ENCODE results near the gene MRPL55.
"Not testable (repeated sequence)": the region's sequence is repeated elsewhere in the genome, so short reads cannot be mapped to it uniquely, and the experiment has no call there.

Gene MRPL55

DNA sequence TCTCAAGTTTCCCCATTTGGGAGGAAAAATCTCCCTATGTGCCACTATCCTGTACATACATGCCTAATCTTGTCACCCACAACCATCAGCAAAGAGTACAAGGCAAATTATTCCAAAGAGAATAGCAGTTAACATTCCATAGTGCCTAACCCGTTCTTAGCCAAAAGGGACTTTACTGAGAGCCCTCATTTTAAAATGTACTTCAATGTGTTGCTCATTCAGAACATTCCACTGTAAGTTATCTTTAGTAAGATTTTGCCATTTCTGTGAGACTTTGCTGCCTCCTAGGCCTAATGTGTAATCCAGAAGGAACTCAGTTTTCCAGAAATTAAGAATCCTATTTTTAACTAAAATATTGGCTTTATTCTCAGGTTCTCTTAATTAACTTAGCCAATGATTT, 11.3 kb upstream of the MRPL55 start:
- DNase-seq, result no peak

DNA sequence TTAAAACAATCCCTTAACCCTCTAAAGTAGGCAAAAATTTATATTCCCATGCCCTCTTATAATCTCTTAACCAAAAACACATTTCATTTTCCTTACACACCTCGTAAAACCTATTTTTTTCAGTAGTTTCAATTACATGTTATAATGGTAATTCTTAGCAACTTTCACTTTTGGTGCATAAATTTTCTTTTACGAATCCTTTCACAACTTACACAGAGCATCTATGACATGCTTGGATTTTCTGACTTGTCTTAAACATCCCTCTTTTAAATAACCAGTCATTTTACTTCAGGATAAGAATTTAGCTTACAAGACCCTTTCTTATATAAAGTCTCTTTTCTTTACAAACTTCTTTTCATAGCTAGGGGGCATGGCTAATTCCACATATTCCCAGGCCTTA, 8.9 kb upstream of the MRPL55 start:
- no peak for DNase-seq

DNA sequence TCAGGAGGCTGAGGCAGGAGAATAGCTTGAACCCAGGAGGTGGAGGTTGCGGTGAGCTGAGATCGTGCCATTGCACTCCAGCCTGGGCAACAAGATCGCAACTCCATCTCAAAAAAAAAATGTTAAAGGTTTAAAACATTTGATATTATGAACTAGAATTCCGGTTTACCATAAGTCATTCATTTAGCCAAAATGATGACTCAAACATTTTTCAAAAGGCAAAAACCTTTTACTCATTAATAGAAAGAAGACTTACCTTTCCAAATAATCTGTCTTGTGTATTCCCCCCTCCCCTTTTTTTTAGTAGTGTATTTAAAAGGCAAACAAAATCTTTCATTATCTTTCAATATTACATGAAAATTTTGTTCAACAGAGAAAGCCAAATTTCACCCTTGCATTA, 8.2 kb upstream of the MRPL55 start:
- no peak for DNase-seq

DNA sequence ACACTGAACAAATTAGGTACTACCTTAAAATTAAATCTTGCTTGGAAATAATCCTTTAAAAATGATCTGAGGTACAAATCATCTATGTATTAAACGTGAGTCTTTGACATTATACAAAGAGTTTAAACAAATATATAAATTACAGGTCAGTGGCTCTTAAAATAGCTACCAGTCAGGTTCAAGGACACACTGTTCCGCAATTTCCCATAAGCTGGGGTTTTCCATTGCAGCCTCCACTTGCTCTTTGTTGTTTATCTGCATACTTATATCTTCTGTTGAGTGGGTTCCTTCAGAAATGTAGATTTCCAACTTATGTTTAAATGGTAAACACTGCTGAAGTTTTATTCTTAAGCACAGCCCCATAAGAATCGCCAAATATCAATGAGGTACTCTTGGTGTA, 5.7 kb upstream of the MRPL55 start:
- no peak for DNase-seq

DNA sequence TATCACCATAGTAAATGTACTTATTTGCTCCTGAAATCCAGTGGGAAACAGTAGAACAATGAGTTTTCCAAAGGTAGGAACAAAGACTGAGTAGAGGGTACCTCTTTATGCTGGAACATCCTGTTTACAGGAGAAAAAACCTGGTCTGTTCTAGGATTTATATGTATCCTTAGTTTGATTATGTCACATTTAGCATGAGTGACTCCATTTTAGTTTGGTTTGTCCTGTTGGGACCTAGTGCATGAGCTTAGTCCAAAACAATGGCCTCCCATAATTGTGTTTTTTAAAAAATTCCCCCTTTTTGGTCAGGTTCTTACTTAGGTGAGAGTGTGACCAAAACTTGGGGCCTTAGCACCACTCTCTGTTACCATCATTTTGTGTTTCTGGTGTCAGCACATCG, 3.5 kb upstream of the MRPL55 start:
- no peak for DNase-seq

DNA sequence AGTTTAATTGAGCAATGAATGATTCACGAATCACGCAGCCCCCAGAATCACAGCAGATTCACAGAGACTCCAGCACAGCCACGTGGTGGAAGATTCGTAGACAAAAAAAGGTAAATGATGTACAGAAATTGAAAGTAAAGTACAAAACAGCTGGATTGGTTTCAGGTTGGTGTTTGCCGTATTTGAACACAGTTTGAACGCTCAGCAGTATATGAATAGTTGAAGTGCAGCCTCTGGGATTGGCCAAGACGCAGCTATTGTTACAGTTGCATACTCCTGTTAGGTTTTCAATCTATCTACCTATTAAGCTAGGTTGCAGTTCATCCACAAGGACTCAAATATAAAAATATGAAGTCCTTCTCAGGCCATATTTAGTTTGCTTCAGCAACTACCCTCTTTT, 3.1 kb upstream of the MRPL55 start:
- DNase-seq, result no peak

DNA sequence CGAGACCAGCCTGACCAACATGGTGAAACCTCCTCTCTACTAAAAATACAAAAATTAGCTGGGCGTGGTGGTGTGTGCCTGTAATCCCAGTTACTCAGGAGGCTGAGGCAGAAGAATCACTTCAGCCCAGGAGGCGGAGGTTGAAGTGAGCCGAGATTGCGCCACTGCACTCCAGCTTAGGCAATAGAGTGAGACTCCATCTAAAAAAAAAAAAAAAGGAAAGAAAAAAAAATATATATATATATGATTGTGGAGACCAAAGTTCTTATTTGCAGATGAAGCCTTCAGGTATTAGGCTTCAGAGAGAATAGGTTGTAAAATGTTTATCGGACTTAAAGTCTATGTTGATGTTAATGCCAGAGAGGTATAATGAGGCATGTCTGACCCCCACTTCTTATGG, 2.2 kb upstream of the MRPL55 start:
- DNase-seq, result not testable (repeated sequence)

DNA sequence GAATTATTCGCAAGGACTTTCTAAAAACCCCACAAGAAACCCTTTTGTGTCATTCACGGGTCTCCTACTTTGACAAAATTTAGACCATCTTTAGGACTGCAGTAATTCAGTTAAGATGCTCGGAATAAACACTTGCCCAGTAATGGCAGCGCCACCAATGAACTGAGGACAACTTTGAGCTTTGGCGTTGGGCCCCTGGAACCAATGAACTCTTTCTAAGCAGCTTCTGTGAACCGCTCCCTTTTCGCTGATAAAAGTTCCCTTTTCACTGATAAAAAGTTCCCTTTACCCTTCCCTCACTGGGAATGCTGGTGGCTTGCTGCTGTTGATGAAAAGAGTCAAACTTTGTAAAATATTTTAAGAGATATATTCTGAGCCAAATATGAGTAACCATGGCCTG, 1.5 kb upstream of the MRPL55 start:
- no peak for DNase-seq

DNA sequence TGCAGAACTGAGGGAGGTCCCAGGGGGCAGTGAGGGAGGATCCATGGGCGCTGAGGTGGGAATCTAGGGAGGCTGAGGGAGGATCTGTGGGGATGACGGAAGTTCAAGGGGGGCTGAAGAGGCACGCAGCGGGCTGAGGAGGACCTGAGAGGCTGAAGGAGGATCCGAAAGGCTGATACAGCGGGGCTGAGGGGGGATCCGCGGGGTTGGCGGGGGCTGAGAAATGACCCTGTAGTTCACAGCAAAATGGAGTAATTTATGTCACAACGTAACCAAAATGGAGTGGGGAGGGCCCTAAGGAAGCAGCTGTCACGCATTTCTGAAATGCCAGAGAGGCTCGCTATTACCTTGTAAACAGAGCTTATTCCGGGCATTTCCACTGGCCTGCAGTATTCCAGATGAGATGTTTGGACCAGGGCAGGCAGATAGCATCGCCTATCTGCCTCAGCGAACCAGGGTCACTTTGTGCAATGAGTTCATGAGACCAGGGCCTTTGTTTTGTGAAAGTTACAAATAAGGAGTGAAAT, 926 bp upstream of the MRPL55 start:
- no peak for DNase-seq

DNA sequence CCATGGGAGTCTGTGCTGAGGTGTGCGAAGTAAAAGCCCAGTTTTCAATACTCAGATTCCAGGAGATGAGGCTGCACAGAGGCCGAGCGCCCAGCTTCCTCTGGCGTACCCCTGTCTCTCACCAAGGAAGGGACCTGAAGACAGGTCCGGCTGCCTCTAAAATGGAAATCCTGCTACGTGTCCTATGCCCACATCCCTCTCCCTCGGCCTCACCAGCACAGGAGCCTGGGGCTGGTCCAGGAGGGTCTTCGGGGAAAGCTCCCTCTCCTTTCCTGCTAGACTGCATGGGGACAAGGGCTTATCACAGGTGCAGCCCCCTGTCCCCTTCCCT, 392 bp downstream of the MRPL55 start:
- DNase-seq, result no peak

DNA sequence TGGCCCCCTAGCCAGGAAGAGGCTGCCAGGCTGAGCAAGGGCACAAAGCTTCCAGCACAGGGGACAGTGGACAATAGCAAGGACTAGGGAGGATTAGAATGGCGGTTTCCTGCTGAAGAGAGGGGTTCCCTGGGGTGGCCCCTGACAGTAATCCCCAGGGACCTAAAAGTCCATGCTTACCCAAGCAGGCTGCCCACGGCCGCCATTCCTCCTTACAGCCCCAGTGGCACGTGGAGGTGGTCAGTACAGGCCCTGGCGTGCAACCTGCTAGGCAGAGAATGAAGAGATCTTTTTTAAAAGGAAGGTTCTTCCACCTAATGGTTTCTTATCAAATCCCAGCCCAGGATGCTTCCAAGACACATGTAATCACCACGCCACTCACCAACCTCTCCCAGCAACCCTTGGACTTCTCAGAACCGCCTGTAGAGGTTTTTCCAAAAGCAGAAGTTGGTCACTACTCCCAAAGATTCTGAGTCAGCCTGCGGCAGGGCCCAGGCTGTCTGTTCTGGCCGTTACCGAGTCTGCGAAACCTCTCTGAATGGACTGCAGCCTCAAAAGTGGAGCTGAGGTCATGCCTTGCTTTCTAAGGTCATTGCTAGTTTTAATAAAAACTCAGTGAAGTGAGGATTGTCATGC, 926 bp downstream of the MRPL55 start:
- DNase-seq, result no peak

DNA sequence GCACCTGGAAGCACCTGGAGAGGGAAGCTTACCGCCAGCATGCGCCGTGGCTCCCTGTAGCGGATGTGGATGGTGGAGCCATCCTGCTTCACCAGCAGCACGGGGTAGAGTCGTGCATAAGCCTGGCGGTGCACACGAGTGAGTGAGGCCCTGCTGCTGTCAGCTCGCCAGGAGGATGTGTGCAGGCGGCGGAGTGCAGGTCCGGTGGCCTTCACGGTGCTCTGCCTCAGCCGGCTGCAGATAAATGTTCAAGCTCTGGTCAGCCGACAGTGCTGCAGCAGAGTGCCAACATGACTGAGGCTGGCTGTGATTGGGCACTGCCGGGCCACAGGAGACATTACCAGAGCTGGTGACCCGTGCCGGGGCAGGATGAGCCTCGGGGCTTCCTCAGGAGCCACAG, 1.5 kb downstream of the MRPL55 start:
- no peak for DNase-seq

DNA sequence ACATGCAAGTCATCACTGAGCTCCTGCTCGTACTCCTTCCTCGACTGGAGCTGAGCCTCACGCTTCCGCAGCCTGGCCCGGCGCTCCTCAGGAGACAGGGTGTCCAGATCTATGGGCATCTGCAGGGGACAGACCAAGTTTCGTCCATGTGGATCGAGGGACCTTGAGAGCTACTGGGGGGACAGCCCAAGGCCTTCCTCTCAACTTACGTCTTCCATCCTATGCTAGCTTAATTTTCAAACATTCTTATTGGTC, 2.4 kb downstream of the MRPL55 start:
- DNase-seq, result no peak

DNA sequence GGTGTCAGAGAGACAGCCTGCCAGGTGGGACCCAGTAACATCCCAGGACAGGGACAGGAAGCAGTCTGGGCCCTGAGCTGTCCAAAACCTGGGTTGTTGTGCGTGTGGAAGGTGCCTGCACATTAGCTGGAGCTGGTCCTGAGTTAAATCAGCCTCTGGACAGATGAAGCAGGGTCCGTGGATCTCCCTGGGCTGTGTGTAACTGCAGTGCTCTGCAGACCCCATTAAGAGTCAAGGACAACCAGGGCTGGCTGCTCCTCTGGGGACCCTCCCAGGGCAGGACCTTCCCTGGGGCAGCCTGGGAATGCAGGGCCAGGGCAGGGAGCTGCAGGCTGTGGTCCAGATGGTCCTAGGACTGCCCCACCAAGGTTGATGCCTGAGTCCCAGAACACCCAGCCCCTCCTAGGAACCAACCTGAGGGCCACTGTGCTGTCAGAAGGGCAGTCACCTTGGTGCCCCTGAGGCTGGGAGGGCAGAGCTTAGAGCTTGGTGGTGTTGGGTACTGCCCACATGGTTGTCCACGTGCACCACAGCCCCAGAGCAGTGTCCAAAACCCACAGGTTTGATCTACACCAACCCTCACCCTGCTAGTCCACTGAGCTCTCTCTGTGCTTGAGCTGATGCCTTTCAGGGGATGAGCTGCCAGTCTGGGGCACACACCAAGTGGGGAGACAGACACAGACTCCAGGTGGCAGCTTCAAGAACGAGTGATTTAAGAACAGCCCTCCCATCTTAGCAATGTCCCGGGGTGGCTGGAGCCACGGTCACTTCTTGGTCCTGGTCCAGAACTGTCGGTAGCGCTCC, 2.9 kb downstream of the MRPL55 start:
- DNase-seq, result no peak

DNA sequence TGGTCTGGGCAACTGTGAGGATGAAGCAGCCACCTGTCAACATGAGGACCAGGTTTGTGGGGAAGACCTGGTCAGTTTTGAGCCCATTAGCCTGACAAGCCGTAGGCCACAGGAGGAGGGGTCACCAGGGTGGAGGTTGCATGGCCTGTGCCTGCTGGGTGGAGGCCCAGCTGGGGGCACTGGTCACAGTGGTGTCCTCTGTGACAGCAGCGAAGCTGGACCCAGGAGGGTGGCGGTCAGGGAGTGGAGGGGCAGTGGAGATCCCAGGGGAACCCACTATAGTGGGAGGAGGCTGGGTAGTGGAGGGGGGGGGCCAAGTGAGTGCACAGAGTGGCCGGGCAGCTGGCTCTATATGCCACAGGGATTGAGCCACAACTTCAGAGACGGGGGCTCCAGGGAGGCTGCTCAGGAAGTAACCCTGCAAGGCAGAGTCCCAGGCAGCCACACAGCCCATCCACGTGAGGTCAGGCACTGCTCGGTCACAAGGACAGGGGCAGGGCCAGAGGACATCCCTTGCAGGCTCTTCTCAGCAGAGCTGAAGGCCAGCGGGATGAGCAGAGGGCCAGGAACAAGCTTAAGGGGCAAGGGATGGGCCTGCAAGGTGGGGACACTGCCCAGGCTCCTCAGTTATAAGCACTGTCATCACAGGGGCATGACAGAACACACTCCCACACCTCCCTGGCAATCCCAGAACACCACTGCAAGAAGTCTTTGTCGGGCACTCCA, 3.7 kb downstream of the MRPL55 start:
- no peak for DNase-seq

DNA sequence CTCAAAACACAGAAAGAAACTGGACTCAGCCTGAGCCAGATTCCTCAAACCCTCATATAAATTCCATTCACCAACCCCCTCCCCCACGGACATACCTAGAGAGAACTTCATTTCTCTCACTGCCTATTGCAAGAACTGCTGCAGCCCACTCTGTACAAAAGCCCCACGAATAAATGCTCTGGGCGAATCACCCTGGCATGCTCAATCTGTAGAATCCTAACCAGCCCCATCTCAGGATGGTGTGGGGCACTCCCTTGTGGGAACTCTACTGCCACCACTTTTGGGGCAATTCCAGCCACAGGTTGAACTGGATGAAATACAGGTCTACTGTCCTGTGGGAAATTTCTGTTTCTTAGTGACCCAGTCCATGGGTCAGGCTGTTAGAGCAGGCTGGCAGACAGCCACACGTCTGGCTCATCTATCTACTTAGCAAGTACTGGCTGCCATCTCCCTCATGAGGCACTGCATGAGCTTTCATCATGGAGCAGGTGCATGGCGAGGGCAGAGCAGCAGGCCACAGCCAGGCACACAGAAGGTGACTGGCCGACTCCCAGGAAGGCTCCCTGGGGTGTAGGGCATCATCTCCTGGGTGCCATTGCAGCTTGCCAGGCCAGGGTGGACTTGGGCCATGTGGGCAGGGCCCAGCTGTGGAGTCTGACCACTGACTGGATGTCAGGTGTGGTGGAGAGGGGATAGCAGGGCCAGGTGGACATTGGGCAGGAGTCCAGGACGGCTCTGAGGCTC, 4.4 kb downstream of the MRPL55 start:
- no peak for DNase-seq

DNA sequence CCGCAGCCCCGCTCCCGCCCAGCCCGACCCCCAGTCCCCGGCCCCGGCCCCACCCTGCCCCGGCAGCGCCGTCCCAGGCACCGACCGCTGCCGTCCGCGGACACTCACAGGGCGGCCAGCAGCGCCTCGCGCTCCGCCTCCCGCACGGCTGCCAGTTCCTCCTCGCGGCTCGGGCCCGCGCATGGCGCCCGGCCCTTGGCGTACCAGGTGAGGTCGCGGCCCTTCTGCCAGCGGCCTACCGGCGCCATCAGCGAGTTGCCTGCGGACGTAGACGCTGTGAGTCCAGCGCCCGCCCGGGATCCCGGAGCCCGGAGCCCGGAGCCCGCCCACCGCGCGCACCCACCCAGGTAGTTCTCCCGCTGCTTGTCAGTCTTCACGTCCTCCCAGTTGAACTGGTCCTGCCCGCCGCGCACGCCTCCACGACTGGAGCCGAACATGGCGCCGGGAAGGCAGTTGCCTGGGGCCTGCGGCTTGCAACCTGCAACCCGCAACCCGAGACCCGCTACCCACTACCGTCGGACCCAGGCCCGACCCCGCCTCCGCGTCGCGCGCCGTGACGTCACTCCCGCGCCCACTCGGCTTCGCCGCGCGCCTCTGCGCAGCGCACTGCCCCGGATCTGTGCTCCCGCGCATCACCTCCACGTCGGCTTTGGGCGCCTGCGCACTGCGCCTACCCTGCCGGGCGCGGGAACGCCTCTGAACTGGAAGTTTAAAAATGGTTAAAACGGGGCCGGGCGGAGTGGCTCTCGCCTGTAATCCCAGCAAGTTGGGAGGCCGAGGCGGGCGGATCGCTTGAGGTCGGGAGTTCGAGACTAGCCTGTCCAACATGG, 6.1 kb downstream of the MRPL55 start, which contains the start of gene C1orf35:
Gene C1orf35 (minus strand): TSS at position 535 of the 830 bp plus-strand sequence. CDS start 98 bp downstream, at position 437.
- DNase-seq, result peak; percentile 95

DNA sequence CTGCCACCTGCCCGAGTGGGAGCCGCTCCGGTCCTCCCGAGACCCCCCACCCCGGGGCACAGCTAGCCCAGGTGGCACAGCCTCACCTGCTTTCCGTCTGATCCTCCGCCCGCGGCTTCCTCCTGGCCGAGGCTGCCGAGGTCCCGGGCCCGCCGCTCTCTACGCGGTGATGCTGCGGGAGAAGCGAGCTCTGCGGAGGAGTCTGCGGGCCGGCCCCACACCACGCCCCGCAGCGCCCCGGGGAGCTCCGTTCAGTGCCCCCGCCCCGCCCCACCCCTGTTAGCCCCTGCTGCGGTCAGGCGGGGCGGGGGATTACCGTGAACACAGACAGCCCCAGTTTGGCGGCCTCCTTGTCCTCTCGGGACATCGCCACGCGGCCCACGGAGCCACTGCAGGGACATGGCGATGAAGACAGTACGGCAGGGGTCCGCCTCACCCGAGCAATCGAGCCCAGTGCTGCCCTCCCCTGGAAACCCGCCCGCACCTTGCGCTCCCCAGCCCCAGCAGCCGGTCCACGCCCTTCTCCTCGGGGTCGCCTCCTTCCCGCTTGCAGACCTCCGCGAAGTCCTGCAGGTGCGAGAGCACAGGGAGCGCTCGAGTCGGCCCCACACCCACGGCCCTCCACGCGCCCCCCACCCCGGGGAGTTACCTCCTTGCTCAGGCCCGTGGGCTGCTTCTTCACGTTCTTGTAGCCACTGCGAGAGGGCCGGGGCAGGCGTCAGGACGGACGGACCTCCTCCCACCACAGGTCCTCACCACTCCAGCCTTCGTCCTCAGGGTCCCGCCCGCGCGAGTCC, 6.9 kb downstream of the MRPL55 start:
- DNase-seq, result peak; percentile 69

DNA sequence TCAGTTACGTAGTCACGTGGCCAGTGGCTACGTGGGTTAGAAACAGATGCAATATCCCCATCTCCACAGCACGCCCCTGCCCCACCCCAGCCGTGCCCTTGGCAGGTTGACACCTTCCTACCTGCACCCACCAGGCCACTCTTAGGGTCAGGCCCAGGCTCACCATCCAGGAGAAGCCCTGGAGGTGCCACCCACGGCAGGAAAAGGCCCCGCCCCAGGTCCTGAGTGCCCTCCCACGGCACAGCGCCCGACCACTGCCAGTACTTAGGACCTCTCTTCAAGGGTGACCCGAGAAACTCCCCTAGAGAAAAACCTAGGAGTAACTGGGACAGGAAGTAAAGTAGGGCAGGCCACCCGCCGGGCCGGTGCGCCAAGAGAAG, 7.5 kb downstream of the MRPL55 start:
- DNase-seq, result peak; percentile 42

DNA sequence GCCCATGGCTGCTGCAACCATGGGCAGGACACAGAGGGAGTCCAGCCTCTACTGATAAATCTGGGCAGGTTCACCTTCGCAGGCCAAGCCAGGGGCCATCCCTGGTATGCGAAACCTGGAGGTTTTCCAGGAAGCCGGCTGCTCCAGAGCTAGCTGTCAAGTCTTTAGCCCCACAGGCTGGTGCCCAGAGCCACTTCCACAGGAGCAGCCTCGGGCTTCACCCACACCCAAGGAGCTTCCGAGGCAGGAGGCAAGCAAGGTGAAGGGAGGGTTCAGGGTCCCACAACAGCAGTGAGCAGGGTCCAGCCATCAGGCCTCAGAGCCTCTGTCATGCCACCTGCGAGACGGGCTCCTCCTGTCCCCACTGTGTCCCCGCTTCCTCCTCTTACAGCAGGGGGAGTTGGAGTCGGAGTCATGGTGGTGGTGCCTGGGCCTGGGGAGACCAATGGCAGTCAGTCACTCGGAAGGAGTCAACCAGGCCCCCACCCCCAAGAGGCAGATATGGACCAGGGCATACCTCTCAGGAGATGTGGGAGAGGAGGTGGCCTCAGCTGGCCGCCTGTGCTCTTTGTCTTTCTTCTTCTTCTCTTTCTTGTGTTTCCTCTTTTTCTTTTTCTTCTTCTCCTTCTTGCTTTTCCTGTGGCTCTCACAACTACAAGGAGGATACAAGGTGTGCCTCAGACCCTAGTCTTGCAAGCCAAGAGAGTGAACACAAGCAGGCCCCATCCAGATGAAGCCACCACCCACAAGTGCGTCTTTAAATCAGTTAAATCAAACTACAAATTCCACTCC, 8.1 kb downstream of the MRPL55 start:
- DNase-seq, result no peak

DNA sequence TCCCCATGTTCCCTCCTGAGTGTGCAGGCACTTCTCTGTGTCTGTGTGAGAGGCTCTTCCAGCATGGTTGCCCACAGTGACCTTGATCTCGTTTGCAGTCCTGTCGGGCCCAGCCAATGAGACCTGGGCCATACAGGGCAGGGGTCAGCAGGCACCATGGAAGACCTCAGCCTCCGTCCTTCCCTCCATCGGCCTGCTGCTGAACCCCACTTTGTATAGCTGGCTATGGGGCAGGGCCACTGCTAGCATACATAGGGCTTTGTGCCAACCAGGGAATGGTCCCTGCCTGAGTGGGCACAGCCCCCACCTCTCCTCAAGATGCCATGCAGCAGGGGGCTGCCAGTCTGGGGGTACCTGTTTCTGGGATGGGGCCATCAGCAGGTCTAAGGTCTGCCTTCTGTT, 9.8 kb downstream of the MRPL55 start:
- DNase-seq, result no peak

Data from CD4-positive, alpha-beta T cell treated with Interleukin-12 subunit alpha and Interleukin-12 subunit beta, for 1 hour (primary cell).